DOHH2 (cell line): ENCODE data around the gene SPTAN1.

Source experiments
- EZH2phosphoT487 ChIP-seq: fragments of 200-600 bp; sonication (generic); IDR thresholded peaks from 2 replicates; pipeline ENCODE4 v1.6.1; 2017; ENCODE audit warnings: borderline replicate concordance, mild to moderate bottlenecking, antibody characterized with exemption, low read length, moderate library complexity, mixed read lengths
- TF ChIP-seq, protein P1 (sequence below): fragments of 200-600 bp; sonication (generic); IDR thresholded peaks from one replicate; pipeline ENCODE4 v1.5.1; 2014; ENCODE audit warnings: antibody characterized with exemption, mild to moderate bottlenecking, low read depth, low read length; ENCODE audit not compliant: poor library complexity, severe bottlenecking

DNA sequence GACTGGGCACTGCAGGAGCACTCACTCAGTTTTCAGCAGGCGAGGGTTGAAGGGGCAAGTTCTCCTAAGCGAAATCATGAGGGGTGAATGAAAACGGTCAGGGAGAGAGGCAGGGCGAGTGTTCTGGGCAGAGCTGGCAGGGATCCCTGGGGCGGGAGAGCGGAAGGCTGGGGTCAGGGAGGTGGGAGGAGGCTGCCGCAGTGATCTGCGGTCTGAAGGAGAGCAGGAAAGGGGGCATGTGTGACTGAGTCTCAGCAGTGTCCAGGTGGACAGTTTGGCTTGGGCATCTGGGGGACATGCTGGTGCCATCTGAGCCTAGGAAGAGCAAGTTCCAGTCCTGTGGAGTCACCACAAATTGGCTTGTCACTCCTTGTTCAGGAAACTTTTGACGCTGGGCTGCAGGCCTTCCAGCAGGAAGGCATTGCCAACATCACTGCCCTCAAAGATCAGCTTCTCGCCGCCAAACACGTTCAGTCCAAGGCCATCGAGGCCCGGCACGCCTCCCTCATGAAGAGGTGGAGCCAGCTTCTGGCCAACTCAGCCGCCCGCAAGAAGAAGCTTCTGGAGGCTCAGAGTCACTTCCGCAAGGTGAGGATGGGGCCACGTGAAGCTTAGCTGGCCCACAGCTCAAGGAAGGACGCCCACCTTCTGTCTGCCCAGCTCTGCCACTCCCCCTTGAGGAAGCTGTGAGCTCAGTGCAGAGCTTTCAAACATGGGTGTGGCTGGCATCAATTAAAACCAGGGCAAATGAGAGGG, 73.2 kb downstream of the SPTAN1 start:
- TF ChIP-seq, protein P1, sequence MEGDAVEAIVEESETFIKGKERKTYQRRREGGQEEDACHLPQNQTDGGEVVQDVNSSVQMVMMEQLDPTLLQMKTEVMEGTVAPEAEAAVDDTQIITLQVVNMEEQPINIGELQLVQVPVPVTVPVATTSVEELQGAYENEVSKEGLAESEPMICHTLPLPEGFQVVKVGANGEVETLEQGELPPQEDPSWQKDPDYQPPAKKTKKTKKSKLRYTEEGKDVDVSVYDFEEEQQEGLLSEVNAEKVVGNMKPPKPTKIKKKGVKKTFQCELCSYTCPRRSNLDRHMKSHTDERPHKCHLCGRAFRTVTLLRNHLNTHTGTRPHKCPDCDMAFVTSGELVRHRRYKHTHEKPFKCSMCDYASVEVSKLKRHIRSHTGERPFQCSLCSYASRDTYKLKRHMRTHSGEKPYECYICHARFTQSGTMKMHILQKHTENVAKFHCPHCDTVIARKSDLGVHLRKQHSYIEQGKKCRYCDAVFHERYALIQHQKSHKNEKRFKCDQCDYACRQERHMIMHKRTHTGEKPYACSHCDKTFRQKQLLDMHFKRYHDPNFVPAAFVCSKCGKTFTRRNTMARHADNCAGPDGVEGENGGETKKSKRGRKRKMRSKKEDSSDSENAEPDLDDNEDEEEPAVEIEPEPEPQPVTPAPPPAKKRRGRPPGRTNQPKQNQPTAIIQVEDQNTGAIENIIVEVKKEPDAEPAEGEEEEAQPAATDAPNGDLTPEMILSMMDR = no peak
- TF ChIP-seq EZH2phosphoT487 = no peak
